H1 (cell line): ENCODE measurements around the gene GLB1L2. TPM values are rescaled to one million over a fixed set of nuclear protein-coding genes. Genes with fewer than 3 reads are reported as not detected.

Experiments used
- CTCF ChIA-PET: fragments of 300-600 bp; sonication (Branson Sonifier 250); formaldehyde crosslinking; loops from one replicate; lab custom pipeline; 2021; ENCODE audit not compliant: partially characterized antibody; lab: Charles Lee
- POLR2A ChIA-PET: fragments of 300-600 bp; sonication (Branson Sonifier 250); formaldehyde crosslinking; loops from one replicate; lab custom pipeline; 2021; ENCODE audit warnings: inconsistent platforms; ENCODE audit not compliant: partially characterized antibody; lab: Charles Lee
- DNase-seq, 2 experiments: peaks; one replicate each; pipeline versions ENCODE4 v3.0.0 to v3.0.0-alpha.2; 2010 to 2022; ENCODE audit warnings: low spot score in 2 of 2, low read depth in 1 of 2, mixed read lengths in 1 of 2
- FAIRE-seq: peaks from 2 replicates; lab custom pipeline; 2011; peaks lifted over from hg19 to GRCh38; lab: Jason Lieb, UNC
- H2AFZ ChIP-seq: 2 replicates; pipeline ENCODE4 v1.8.1; 2012; ENCODE audit warnings: low read length, inconsistent platforms
- H2AK5ac ChIP-seq: 2 replicates; pipeline ENCODE4 v1.6.1; 2013; ENCODE audit warnings: low read depth, low read length
- H2BK120ac ChIP-seq: replicated peaks from 2 replicates; pipeline ENCODE3; 2013; ENCODE audit warnings: low read depth, low read length, inconsistent platforms
- H2BK12ac ChIP-seq: 2 replicates; pipeline ENCODE4 v1.6.1; 2013; ENCODE audit warnings: low read depth, low read length
- H2BK15ac ChIP-seq: 2 replicates; pipeline ENCODE4 v1.6.1; 2013; ENCODE audit warnings: low read length
- H2BK20ac ChIP-seq: 2 replicates; pipeline ENCODE4 v1.6.1; 2013; ENCODE audit warnings: low read length
- H2BK5ac ChIP-seq: 2 replicates; pipeline ENCODE4 v1.6.1; 2013; ENCODE audit warnings: low read depth, low read length
- H3K14ac ChIP-seq: 2 replicates; pipeline ENCODE4 v1.6.1; 2013; ENCODE audit warnings: inconsistent platforms; ENCODE audit not compliant: insufficient read length
- H3K18ac ChIP-seq: 2 replicates; pipeline ENCODE4 v1.6.1; 2013; ENCODE audit warnings: low read length; ENCODE audit errors: extremely low read depth
- H3K23ac ChIP-seq: 2 replicates; pipeline ENCODE4 v1.6.1; 2013; ENCODE audit warnings: inconsistent platforms; ENCODE audit not compliant: insufficient read length
- H3K23me2 ChIP-seq: 2 replicates; pipeline ENCODE4 v1.6.1; 2013; ENCODE audit warnings: low read depth, low read length
- H3K27ac ChIP-seq: 2 replicates; pipeline ENCODE4 v1.6.1; 2011; ENCODE audit warnings: low read depth, low read length, inconsistent platforms
- H3K27me3 ChIP-seq, 4 experiments: replicated peaks in 1 of 4; 1 replicate in 1 of 4; 2 replicates in 3 of 4; pipeline versions ENCODE4 v1.6.1 to v1.8.1; 2011 to 2013; ENCODE audit warnings: low read length in 3 of 4, mild to moderate bottlenecking in 3 of 4, inconsistent platforms in 2 of 4, mixed read lengths in 2 of 4, moderate library complexity in 1 of 4; ENCODE audit not compliant: control insufficient read depth in 3 of 4, insufficient read depth in 3 of 4; ENCODE audit errors: extremely low read depth in 1 of 4
- H3K36me3 ChIP-seq, 4 experiments: 2 replicates each; pipeline versions ENCODE4 v1.6.1 to v1.8.1; 2011 to 2013; ENCODE audit warnings: mild to moderate bottlenecking in 4 of 4, low read length in 3 of 4, moderate library complexity in 2 of 4, control low read depth in 1 of 4, inconsistent platforms in 1 of 4; ENCODE audit not compliant: insufficient read depth in 4 of 4, control insufficient read depth in 2 of 4
- H3K4ac ChIP-seq: replicated peaks from 2 replicates; pipeline ENCODE3; 2013; ENCODE audit warnings: low read length, low read depth, mixed read lengths, inconsistent platforms; ENCODE audit not compliant: insufficient read length
- H3K4me1 ChIP-seq, 4 experiments: replicated peaks in 1 of 4; 1 replicate in 1 of 4; 2 replicates in 3 of 4; pipeline versions ENCODE4 v1.6.1 to v1.8.1; 2011 to 2013; ENCODE audit warnings: low read length in 3 of 4, inconsistent platforms in 2 of 4, mixed read lengths in 1 of 4; ENCODE audit not compliant: insufficient read depth in 4 of 4, control insufficient read depth in 3 of 4
- H3K4me2 ChIP-seq, 2 experiments: 2 replicates each; pipeline versions ENCODE4 v1.6.1 to v1.8.1; 2011 to 2013; ENCODE audit warnings: low read depth in 2 of 2, low read length in 2 of 2, control low read depth in 1 of 2, inconsistent platforms in 1 of 2, mild to moderate bottlenecking in 1 of 2; ENCODE audit not compliant: insufficient read depth in 1 of 2
- H3K4me3 ChIP-seq, 4 experiments: fragments of 200-600, 300-600 bp in 1 of 4; sonication (generic), shearing (Covaris generic), sonication (Bioruptor Twin) in 1 of 4; 2 replicates each; pipeline versions ENCODE4 v1.5.1 to v1.8.1; 2011 to 2016; ENCODE audit warnings: low read length in 4 of 4, low read depth in 3 of 4, control low read depth in 2 of 4, inconsistent platforms in 2 of 4, mild to moderate bottlenecking in 2 of 4, mixed read lengths in 1 of 4, moderate library complexity in 1 of 4; ENCODE audit not compliant: insufficient read depth in 2 of 4; ENCODE audit errors: extremely low read depth in 1 of 4
- H3K56ac ChIP-seq: replicated peaks from 2 replicates; pipeline ENCODE3; 2013; ENCODE audit warnings: low read depth, mild to moderate bottlenecking, mixed read lengths, low read length, inconsistent platforms; ENCODE audit not compliant: insufficient read length
- H3K79me1 ChIP-seq: 2 replicates; pipeline ENCODE4 v1.6.1; 2013; ENCODE audit warnings: low read depth, low read length, control low read depth
- H3K79me2 ChIP-seq, 2 experiments: 2 replicates each; pipeline versions ENCODE4 v1.6.1 to v1.8.1; 2012 to 2013; ENCODE audit warnings: low read length in 2 of 2, mild to moderate bottlenecking in 2 of 2, inconsistent platforms in 1 of 2; ENCODE audit not compliant: insufficient read depth in 2 of 2, control insufficient read depth in 1 of 2
- H3K9ac ChIP-seq, 4 experiments: replicated peaks in 1 of 4; 1 replicate in 1 of 4; 2 replicates in 3 of 4; pipeline versions ENCODE4 v1.6.1 to v1.8.1; 2011 to 2013; ENCODE audit warnings: low read depth in 3 of 4, low read length in 3 of 4, control low read depth in 2 of 4, mild to moderate bottlenecking in 2 of 4, moderate library complexity in 2 of 4, inconsistent platforms in 1 of 4; ENCODE audit errors: extremely low read depth in 1 of 4
- H3K9me3 ChIP-seq, 2 experiments: 2 replicates each; pipeline versions ENCODE4 v1.6.1 to v1.8.1; 2012 to 2013; ENCODE audit warnings: mild to moderate bottlenecking in 2 of 2, moderate library complexity in 2 of 2, control low read depth in 1 of 2, inconsistent platforms in 1 of 2, low read depth in 1 of 2, low read length in 1 of 2, mixed read lengths in 1 of 2; ENCODE audit not compliant: insufficient read depth in 2 of 2
- H4K20me1 ChIP-seq, 2 experiments: replicated peaks in 1 of 2; 2 replicates each; pipeline versions ENCODE3 to v1.8.1; 2011 to 2013; ENCODE audit warnings: inconsistent platforms in 2 of 2, low read length in 2 of 2, mild to moderate bottlenecking in 1 of 2; ENCODE audit not compliant: insufficient read depth in 2 of 2, control insufficient read depth in 1 of 2
- H4K5ac ChIP-seq: 2 replicates; pipeline ENCODE4 v1.6.1; 2013; ENCODE audit warnings: low read length, low read depth, mixed read lengths, inconsistent platforms; ENCODE audit not compliant: insufficient read length
- H4K8ac ChIP-seq: 2 replicates; pipeline ENCODE4 v1.8.0; 2013; ENCODE audit warnings: mild to moderate bottlenecking, moderate library complexity, low read length, inconsistent platforms; ENCODE audit not compliant: insufficient read depth; ENCODE audit errors: extremely low read depth
- H4K91ac ChIP-seq: replicated peaks from 2 replicates; pipeline ENCODE3; 2013; ENCODE audit warnings: low read length, mixed read lengths, inconsistent platforms; ENCODE audit not compliant: insufficient read length
- BCL11A ChIP-seq, 2 experiments: IDR thresholded peaks; one replicate each; pipeline ENCODE4 v1.6.1; 2011; ENCODE audit warnings: low read depth in 2 of 2, low read length in 2 of 2, mild to moderate bottlenecking in 2 of 2
- CHD1 ChIP-seq: IDR thresholded peaks from 2 replicates; pipeline ENCODE4 v1.6.1; 2012; ENCODE audit warnings: low read depth, low read length, improper control_type of control experiment
- CTCF ChIP-seq, 3 experiments: IDR thresholded peaks; 1 replicate in 2 of 3; 2 replicates in 1 of 3; pipeline versions ENCODE4 v1.5.1 to v1.6.1; 2011; ENCODE audit warnings: low read length in 3 of 3, mild to moderate bottlenecking in 3 of 3, inconsistent platforms in 2 of 3, low read depth in 1 of 3, moderate library complexity in 1 of 3; ENCODE audit not compliant: insufficient read depth in 1 of 3; ENCODE audit errors: control extremely low read depth in 1 of 3
- FOSL1 ChIP-seq: IDR thresholded peaks from 2 replicates; pipeline ENCODE4 v1.6.1; 2011; ENCODE audit warnings: mild to moderate bottlenecking, low read depth, low read length, moderate library complexity; ENCODE audit not compliant: insufficient read depth
- KDM4A ChIP-seq: IDR thresholded peaks from one replicate; pipeline ENCODE4 v1.7.1; 2012; ENCODE audit warnings: low read depth, mild to moderate bottlenecking, moderate library complexity, low read length, inconsistent platforms; ENCODE audit not compliant: severe bottlenecking
- RAD21 ChIP-seq, 2 experiments: IDR thresholded peaks in 1 of 2; conservative IDR thresholded peaks in 1 of 2; 2 replicates each; pipeline ENCODE4 v1.6.1; 2011; ENCODE audit warnings: low read depth in 2 of 2, low read length in 2 of 2, improper control_type of control experiment in 1 of 2, inconsistent platforms in 1 of 2, mild to moderate bottlenecking in 1 of 2, moderate library complexity in 1 of 2
- SP1 ChIP-seq: IDR thresholded peaks from 2 replicates; pipeline ENCODE4 v1.6.1; 2011; ENCODE audit warnings: low read depth, low read length
- TAF1 ChIP-seq: IDR thresholded peaks from 2 replicates; pipeline ENCODE4 v1.6.1; 2011; ENCODE audit warnings: mild to moderate bottlenecking, low read depth, low read length
- TBP ChIP-seq: IDR thresholded peaks from 2 replicates; pipeline ENCODE4 v1.6.1; 2011; ENCODE audit warnings: low read depth, low read length, improper control_type of control experiment
- USF2 ChIP-seq: IDR thresholded peaks from 2 replicates; pipeline ENCODE4 v1.6.1; 2011; ENCODE audit warnings: low read length, improper control_type of control experiment
- WGBS, 2 experiments: shearing (Covaris generic) in 1 of 2; methylation state at CpG; one replicate each; pipeline versions ENCODE4 v1.1.6 to v1.1.7; 2013 to 2015; ENCODE audit warnings: low lambda C conversion rate in 2 of 2, mixed read lengths in 2 of 2, inconsistent platforms in 1 of 2, low coverage in 1 of 2, missing lambda C conversion rate in 1 of 2; ENCODE audit not compliant: insufficient replicate concordance in 2 of 2, insufficient coverage in 1 of 2, insufficient read length in 1 of 2; ENCODE audit errors: extremely low coverage in 1 of 2, missing lambda C conversion rate in 1 of 2; 5-methylcytosine and 5-hydroxymethylcytosine counted together
- polyA plus RNA-seq, 7 experiments: library from polyadenylated mRNA; depleted of rRNA in 3 of 7; stranded (reverse) in 5 of 7; unstranded in 2 of 7; fragments of >200 nt in 5 of 7; fragments of 200-250 nt in 2 of 7; gene quantifications; 1 replicate in 5 of 7; 2 replicates in 1 of 7; 4 replicates in 1 of 7; pipeline versions ENCODE4 v1.2.1 to v1.2.3, GENCODE V29; 2011 to 2013; ENCODE audit warnings: missing spikeins in 2 of 7, mixed read lengths in 2 of 7
- total RNA-seq: library from RNA; stranded (reverse); fragmentation: NEBNext Ultra II Directional; extraction: Animal tissue kit (Norgen Biotek cat#: 25700); gene quantifications from 2 replicates; pipeline ENCODE4 v1.2.1, GENCODE V29; 2021

The GLB1L2 gene
- total and polyA plus RNA-seq, 2 of the 8 experiments (the other 6 are each of a cell fraction or from before 2014, with no cell fraction given) = 4.4 to 7.9 TPM

- H3K36me3 ChIP-seq = no peaks in the 10 kb centered on the region; a peak in 1 of 8 replicates
- POLR2A ChIA-PET = no interaction called here
- H2BK12ac ChIP-seq = no peak overlapping the region
- H3K79me2 ChIP-seq = peaks cover 0 to 12% of the 10 kb centered on the region in 2 experiments; a peak in 1 of 4 replicates
- no peak overlapping the region for H4K8ac ChIP-seq
- H2BK5ac ChIP-seq = no peak overlapping the region
- H4K5ac ChIP-seq = no peak overlapping the region
- peaks cover 0 to 3% (median 0%) of the 10 kb centered on the region in 4 experiments; a peak in 1 of 7 replicates for H3K4me1 ChIP-seq
- H3K4me2 ChIP-seq = no peak overlapping the region
- no peaks in the 10 kb centered on the region for H3K9me3 ChIP-seq
- CTCF ChIA-PET = interaction anchor here (0.6 to 4.8 kb wide), 13 partner anchors 13 to 285 kb away, joined by 3 to 17 read pairs (median 3); no protein-coding TSS in a partner anchor
- H3K56ac ChIP-seq = no peak overlapping the region
- peaks cover 2% of the 10 kb centered on the region; the same call in 1 of the 2 replicates for H3K79me1 ChIP-seq
- H3K27me3 ChIP-seq = no peaks in the 10 kb centered on the region
- H3K14ac ChIP-seq = no peak overlapping the region
- no peak overlapping the region for H2BK20ac ChIP-seq
- no peak overlapping the region for H3K27ac ChIP-seq
- FAIRE-seq = no peak
- no peak overlapping the region for H3K18ac ChIP-seq
- H3K4ac ChIP-seq = no peak overlapping the region
- no peak overlapping the region for H2AK5ac ChIP-seq
- DNase-seq = no peak
- no peak overlapping the region for H2BK120ac ChIP-seq
- no peak overlapping the region for H3K23ac ChIP-seq
- H2AFZ ChIP-seq = no peak overlapping the region
- H3K23me2 ChIP-seq = 0 out of 2 replicates have a peak, but pooled peaks cover 2% of the 10 kb centered on the region
- no peak overlapping the region for H2BK15ac ChIP-seq
- peaks cover 10 to 20% of the 10 kb centered on the region in 2 experiments for H4K20me1 ChIP-seq
- WGBS, 2 experiments = 82% methylated on average over 13 of the region's 14 CpGs; no CpG with 5 or more reads in 1 of the 2 experiments
- H3K9ac ChIP-seq = no peak overlapping the region
- H3K4me3 ChIP-seq = no peak overlapping the region
- no peak overlapping the region for H4K91ac ChIP-seq
- TF ChIP-seq CTCF (IDR thresholded peaks at IDR 0.05; ENCODE audit: control extremely low read depth in 1 of 3, insufficient read depth in 1 of 3, low read depth in 1 of 3, low read length in 3 of 3) (peak; percentile 48 to 71 (median 64)), USF2 (no peak), FOSL1 (no peak), TAF1 (no peak), RAD21 (IDR thresholded peaks at IDR 0.05 in 1 of 2, conservative IDR thresholded peaks at IDR 0.05 in 1 of 2; ENCODE audit: low read depth in 2 of 2, low read length in 2 of 2) (peak; percentile 48 to 71), SP1 (no peak), CHD1 (no peak), KDM4A (no peak), BCL11A (IDR thresholded peaks at IDR 0.05; ENCODE audit: low read depth in 2 of 2, low read length in 2 of 2) (no peak), TBP (no peak)
Measured at GRCh38 chr11:134393638-134394037, 61.9 kb downstream of the GLB1L2 start.
